Esophagus (tissue), 2 donors: ENCODE results near the gene CHD1. TPM values are rescaled to one million over a fixed set of nuclear protein-coding genes. Genes with fewer than 3 reads are reported as not detected.

Experiments used
- H3K27ac ChIP-seq, 2 donors: one replicate each; pipeline ENCODE4 v1.5.1; 2013; ENCODE audit warnings: low read depth in 2 of 2, mild to moderate bottlenecking in 2 of 2, inconsistent platforms in 1 of 2, low read length in 1 of 2, moderate library complexity in 1 of 2
- H3K27me3 ChIP-seq, 2 donors: one replicate each; pipeline ENCODE4 v1.6.1; 2013; ENCODE audit warnings: low read length in 2 of 2, control low read depth in 1 of 2, mild to moderate bottlenecking in 1 of 2; ENCODE audit not compliant: insufficient read depth in 2 of 2, control insufficient read depth in 1 of 2
- H3K36me3 ChIP-seq, 2 donors: one replicate each; pipeline ENCODE4 v1.6.1; 2013; ENCODE audit warnings: low read length in 1 of 2; ENCODE audit not compliant: control insufficient read depth in 2 of 2, insufficient read depth in 2 of 2
- H3K4me1 ChIP-seq, 2 donors: one replicate each; pipeline ENCODE4 v1.6.1; 2013; ENCODE audit warnings: low read length in 1 of 2; ENCODE audit not compliant: control insufficient read depth in 2 of 2, insufficient read depth in 2 of 2
- H3K4me3 ChIP-seq, 2 donors: one replicate each; pipeline ENCODE4 v1.5.1; 2013; ENCODE audit warnings: low read length in 2 of 2, mild to moderate bottlenecking in 2 of 2, low read depth in 1 of 2, moderate library complexity in 1 of 2
- H3K9me3 ChIP-seq, 2 donors: one replicate each; pipeline ENCODE4 v1.6.1; 2013; ENCODE audit warnings: mild to moderate bottlenecking in 2 of 2, low read depth in 1 of 2, low read length in 1 of 2, moderate library complexity in 1 of 2; ENCODE audit not compliant: control insufficient read depth in 2 of 2, insufficient read depth in 1 of 2
- WGBS, 2 donors: extraction: QIAGEN DNeasy Blood & Tissue Kit; methylation state at CpG; one replicate each; pipeline ENCODE4 v1.1.7; 2013; 5-methylcytosine and 5-hydroxymethylcytosine counted together
- polyA plus RNA-seq, 2 donors: library from polyadenylated mRNA; stranded (reverse); fragments of 200-250 nt; gene quantifications; one replicate each; pipeline ENCODE4 v1.2.3, GENCODE V29; 2013
- donor health status: healthy with polysubstance abuse.
- donor health status: Bipolar disorder and iron deficiency.

CHD1 gene
- polyA plus RNA-seq, 2 donors = 10.5 to 11.2 TPM

DNA sequence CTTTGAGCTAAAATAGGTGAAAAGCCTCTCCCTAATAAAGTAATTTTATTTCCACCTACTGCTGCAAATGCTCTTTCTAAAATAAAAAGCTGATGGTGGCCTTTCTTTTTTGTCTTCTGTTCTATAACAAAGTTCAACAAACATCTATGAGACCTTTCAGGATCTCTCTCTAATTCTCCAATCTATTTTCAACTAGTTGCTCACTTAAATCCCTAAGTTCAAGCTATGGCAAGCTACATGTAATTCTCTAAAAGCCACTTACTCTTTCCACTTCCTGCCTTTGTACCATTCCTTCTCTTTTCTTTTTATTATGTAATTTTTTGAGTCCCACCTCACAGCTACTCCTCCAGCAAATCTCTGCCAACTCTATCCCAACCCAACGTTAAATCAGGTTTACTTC, 20.9 kb downstream of the CHD1 start:
- no peaks in the 10 kb centered on the region for H3K9me3 ChIP-seq
- 71 to 74% methylated on average over 1 of the region's 1 CpG for WGBS, 2 donors
- H3K27ac ChIP-seq = no peak overlapping the region
- H3K27me3 ChIP-seq = no peaks in the 10 kb centered on the region
- H3K4me1 ChIP-seq = no peaks in the 10 kb centered on the region
- H3K4me3 ChIP-seq = no peak overlapping the region
- no peaks in the 10 kb centered on the region for H3K36me3 ChIP-seq

GRCh38 chr5:98906756-98907355, 22.0 kb downstream of the CHD1 start:
- Histone ChIP-seq H3K4me3 (no peak overlapping the region), H3K9me3 (no peaks in the 10 kb centered on the region), H3K27ac (no peak overlapping the region), H3K36me3 (no peaks in the 10 kb centered on the region), H3K4me1 (no peaks in the 10 kb centered on the region), H3K27me3 (no peaks in the 10 kb centered on the region)
- 56 to 60% methylated on average over 3 of the region's 3 CpGs for WGBS, 2 donors

DNA sequence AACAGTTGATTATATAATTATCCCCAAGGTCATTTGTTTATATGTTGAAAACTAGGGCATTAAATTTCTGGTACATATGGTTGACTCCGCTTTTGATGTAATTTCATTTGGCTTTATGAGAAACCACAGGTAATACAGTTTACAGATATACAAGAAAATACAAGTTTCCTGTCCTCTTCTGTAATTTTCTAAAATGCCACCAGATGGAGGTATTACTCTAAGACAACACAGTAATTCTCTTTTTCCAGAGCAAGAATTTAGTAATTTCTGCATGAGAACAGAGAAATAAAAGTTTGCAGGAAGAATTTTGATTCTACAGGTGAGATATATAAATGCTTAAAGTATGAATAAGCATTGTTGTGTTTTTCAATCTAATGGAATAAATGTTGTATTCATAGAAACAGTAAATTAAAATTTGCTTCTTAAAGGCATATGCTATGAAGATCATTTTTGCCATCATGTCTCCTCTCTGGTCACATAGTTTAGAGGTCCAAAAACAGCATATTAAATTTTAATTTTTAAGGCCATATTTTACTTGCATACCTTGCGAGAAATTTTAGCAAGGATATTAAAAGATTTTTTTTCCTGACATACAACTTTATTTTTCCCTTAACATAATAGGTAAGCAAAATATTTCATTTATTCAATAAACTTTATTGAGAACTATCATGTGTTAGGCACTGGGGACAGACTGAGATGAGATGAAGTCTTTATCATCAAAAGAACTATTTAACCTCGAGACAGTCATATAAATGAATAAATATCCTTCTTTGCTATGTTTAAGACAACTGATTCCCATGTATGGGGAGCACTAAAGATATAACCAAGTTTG, 22.7 kb downstream of the CHD1 start:
- H3K9me3 ChIP-seq = no peaks in the 10 kb centered on the region
- 66 to 70% methylated on average over 3 of the region's 3 CpGs for WGBS, 2 donors

GRCh38 chr5:98904780-98905179, 24.0 kb downstream of the CHD1 start:
- H3K27me3 ChIP-seq = no peaks in the 10 kb centered on the region
- no peak overlapping the region for H3K27ac ChIP-seq
- WGBS, 2 donors = 73 to 81% methylated on average over 6 of the region's 6 CpGs
- no peaks in the 10 kb centered on the region for H3K4me1 ChIP-seq
- peaks cover 0 to 3% of the 10 kb centered on the region in 2 donors for H3K36me3 ChIP-seq
- no peaks in the 10 kb centered on the region for H3K9me3 ChIP-seq
- no peak overlapping the region for H3K4me3 ChIP-seq

More for the DNA sequence above, 22.7 kb downstream of the CHD1 start:
- Histone ChIP-seq H3K27me3 (no peaks in the 10 kb centered on the region), H3K4me3 (no peak overlapping the region), H3K36me3 (no peaks in the 10 kb centered on the region), H3K27ac (no peak overlapping the region), H3K4me1 (no peaks in the 10 kb centered on the region)

DNA sequence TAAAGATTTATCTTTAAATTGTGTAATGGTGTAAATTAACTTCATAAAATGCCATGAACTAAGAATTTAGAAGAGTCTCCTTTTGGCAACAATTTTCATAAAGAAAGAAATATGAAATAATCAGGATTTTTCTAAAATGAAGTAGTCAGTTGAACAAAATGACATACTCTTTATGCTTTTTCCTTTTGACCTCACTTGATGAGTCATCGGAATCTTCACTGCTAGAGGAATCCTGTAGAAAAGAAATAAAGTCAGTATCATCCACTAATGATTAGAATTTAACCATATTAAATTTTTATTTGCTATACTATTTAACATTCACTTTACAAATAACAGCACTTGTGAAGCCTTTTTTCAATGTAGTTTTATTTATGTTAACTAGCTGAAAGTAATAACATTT, 26.1 kb downstream of the CHD1 start:
- Histone ChIP-seq H3K4me1 (no peaks in the 10 kb centered on the region), H3K4me3 (no peak overlapping the region), H3K36me3 (peaks cover 0 to 3% of the 10 kb centered on the region in 2 donors), H3K27me3 (no peaks in the 10 kb centered on the region), H3K9me3 (no peaks in the 10 kb centered on the region), H3K27ac (no peak overlapping the region)
- 88 to 95% methylated on average over 1 of the region's 1 CpG for WGBS, 2 donors

- H3K36me3 ChIP-seq = peaks cover 0 to 6% of the 10 kb centered on the region in 2 donors
- H3K27ac ChIP-seq = no peak overlapping the region
- no peaks in the 10 kb centered on the region for H3K4me1 ChIP-seq
- no peaks in the 10 kb centered on the region for H3K27me3 ChIP-seq
- H3K4me3 ChIP-seq = no peak overlapping the region
- H3K9me3 ChIP-seq = no peaks in the 10 kb centered on the region
Observed at GRCh38 chr5:98899456-98899855, 29.4 kb downstream of the CHD1 start.

- Histone ChIP-seq H3K36me3 (peaks cover 0 to 6% of the 10 kb centered on the region in 2 donors), H3K9me3 (no peaks in the 10 kb centered on the region), H3K4me1 (no peaks in the 10 kb centered on the region), H3K27me3 (no peaks in the 10 kb centered on the region), H3K4me3 (no peak overlapping the region), H3K27ac (no peak overlapping the region)
Observed at GRCh38 chr5:98898743-98899142, 30.1 kb downstream of the CHD1 start.

DNA sequence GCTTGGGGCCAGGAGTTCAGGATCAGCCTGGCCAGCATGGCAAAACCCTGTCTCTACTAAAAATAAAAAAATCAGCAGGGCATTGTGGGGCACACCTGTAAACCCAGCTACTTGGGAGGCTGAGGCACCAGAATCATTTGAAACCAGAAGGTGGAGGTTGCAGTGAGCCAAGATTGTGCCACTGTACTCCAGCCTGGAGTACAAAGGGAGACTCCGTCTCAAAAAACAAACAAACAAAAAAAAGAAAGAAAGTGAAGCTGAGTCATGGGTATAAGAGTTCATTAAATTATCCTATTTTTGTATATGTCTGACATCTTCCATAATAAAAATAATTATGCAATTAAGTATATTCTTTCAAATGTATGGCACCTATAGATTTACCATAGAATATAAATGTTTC, 37.2 kb downstream of the CHD1 start:
- H3K36me3 ChIP-seq = peaks cover 3 to 7% of the 10 kb centered on the region in 2 donors
- H3K4me3 ChIP-seq = no peak overlapping the region
- WGBS, 2 donors = 63 to 92% methylated on average over 1 of the region's 1 CpG
- no peaks in the 10 kb centered on the region for H3K9me3 ChIP-seq
- no peaks in the 10 kb centered on the region for H3K4me1 ChIP-seq
- H3K27ac ChIP-seq = no peak overlapping the region
- H3K27me3 ChIP-seq = no peaks in the 10 kb centered on the region

DNA sequence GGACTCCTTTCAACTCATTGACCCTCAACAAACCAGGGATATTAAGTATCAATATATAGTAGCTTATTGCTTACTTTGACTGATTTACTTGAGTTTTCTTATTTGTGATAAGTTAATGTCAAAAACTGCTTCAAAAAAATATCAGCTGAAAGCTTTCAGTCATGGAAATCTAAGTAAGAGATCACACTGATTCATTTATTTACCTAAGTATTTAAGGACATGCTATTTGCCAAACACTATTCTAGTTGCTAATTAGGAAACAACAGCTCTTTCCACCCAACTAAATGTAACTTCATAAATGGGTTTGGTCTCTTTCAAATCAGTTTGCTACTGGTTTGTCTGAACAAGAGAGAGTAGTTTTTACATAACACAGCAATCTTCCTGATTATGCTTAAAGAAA, 48.2 kb downstream of the CHD1 start:
- H3K27ac ChIP-seq = no peak overlapping the region
- H3K4me1 ChIP-seq = no peaks in the 10 kb centered on the region
- no peaks in the 10 kb centered on the region for H3K9me3 ChIP-seq
- H3K4me3 ChIP-seq = no peak overlapping the region
- peaks cover 4 to 5% of the 10 kb centered on the region in 2 donors for H3K36me3 ChIP-seq
- H3K27me3 ChIP-seq = no peaks in the 10 kb centered on the region

DNA sequence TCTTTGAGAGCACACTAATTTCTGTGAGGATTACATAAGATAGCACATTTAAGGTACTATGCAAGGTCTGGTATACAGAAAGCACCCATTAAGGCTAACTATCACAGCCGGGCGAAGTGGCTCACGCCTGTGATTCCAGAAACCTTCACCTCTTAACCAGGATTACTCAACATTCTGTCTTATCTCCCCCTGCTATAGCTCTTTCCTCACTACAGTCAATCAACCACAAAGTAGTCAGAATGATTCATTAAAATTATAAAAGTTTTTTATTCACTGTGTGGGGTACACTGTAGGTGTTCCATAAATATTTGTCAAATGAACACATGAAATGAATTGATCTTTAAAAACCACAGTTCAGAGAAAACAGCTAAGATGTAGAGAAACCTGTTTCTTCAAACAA, 48.7 kb downstream of the CHD1 start:
- Histone ChIP-seq H3K4me1 (no peaks in the 10 kb centered on the region), H3K27ac (no peak overlapping the region), H3K9me3 (no peaks in the 10 kb centered on the region), H3K36me3 (peaks cover 4 to 5% of the 10 kb centered on the region in 2 donors), H3K4me3 (no peak overlapping the region), H3K27me3 (no peaks in the 10 kb centered on the region)
- WGBS, 2 donors = 75 to 83% methylated on average over 3 of the region's 3 CpGs
